Endothelial cell of umbilical vein (primary cell): ENCODE data around the gene JPH2.

Source experiments
- FOS ChIP-seq: IDR thresholded peaks from 2 replicates; pipeline ENCODE4 v1.6.1; 2011; ENCODE audit warnings: mild to moderate bottlenecking, low read length, moderate library complexity, borderline replicate concordance; ENCODE audit not compliant: insufficient read depth
- POLR2A ChIP-seq: IDR thresholded peaks from 2 replicates; pipeline ENCODE4 v1.6.1; 2012; ENCODE audit warnings: low read depth, mild to moderate bottlenecking, control low read depth, low read length
- POLR2AphosphoS5 ChIP-seq: IDR thresholded peaks from 2 replicates; pipeline ENCODE4 v1.6.1; 2012; ENCODE audit warnings: low read depth, mild to moderate bottlenecking, control low read depth, low read length, moderate library complexity; ENCODE audit not compliant: insufficient read depth
- TF ChIP-seq, protein P1 (sequence below), 2 donors: IDR thresholded peaks; 1 replicate in 1 of 2; 2 replicates in 1 of 2; pipeline ENCODE4 v1.5.1; 2011; ENCODE audit warnings: low read length in 2 of 2, mild to moderate bottlenecking in 2 of 2, moderate library complexity in 2 of 2, control low read depth in 1 of 2, inconsistent platforms in 1 of 2, low read depth in 1 of 2; ENCODE audit not compliant: insufficient read depth in 1 of 2; ENCODE audit errors: extremely low read depth in 1 of 2

DNA sequence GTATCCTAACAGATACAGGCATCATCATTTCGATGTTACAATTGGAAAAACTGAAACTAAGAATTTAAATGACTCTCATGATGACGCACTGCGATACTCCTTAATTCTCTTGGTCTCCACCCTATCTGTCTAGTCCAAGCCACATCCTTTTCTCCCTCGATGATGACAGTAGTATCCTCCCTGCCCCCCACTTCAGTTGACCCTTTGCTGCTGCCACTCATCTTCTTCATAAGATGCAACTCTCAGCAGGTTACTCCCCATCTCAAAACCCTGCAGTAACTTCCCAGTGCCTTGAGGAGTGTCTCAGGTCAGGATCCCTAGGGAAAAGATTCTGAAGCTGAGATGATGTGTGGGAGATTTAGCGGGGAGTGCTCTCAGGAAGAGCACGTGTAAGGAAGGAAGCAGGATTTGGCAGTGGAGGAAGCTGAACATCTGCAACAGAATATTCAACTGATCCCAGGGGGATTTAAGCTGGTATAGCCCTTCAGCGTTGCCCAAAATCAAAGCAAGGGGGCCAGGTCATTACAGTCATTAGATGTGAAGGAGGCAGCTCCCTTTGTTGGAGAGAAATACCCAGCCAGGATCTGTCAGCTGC is 16.1 kb downstream of the JPH2 start:
- TF ChIP-seq POLR2A, result no peak
- TF ChIP-seq, protein P1, sequence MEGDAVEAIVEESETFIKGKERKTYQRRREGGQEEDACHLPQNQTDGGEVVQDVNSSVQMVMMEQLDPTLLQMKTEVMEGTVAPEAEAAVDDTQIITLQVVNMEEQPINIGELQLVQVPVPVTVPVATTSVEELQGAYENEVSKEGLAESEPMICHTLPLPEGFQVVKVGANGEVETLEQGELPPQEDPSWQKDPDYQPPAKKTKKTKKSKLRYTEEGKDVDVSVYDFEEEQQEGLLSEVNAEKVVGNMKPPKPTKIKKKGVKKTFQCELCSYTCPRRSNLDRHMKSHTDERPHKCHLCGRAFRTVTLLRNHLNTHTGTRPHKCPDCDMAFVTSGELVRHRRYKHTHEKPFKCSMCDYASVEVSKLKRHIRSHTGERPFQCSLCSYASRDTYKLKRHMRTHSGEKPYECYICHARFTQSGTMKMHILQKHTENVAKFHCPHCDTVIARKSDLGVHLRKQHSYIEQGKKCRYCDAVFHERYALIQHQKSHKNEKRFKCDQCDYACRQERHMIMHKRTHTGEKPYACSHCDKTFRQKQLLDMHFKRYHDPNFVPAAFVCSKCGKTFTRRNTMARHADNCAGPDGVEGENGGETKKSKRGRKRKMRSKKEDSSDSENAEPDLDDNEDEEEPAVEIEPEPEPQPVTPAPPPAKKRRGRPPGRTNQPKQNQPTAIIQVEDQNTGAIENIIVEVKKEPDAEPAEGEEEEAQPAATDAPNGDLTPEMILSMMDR (IDR thresholded peaks at IDR 0.05; ENCODE audit: extremely low read depth in 1 of 2, insufficient read depth in 1 of 2, low read depth in 1 of 2, low read length in 2 of 2), result no peak
- no peak for TF ChIP-seq POLR2AphosphoS5
- TF ChIP-seq FOS, result no peak
